WI38 (cell line): ENCODE results near the gene PMPCA.

Experiments
- H3K4me3 ChIP-seq: 2 replicates; pipeline ENCODE4 v1.5.1; 2011; ENCODE audit warnings: low read depth, mild to moderate bottlenecking, control low read depth, low read length
- TF ChIP-seq, protein P1 (sequence below): IDR thresholded peaks from 2 replicates; pipeline ENCODE4 v1.5.1; 2012; ENCODE audit warnings: low read depth, mild to moderate bottlenecking, control low read depth, low read length

Gene PMPCA

DNA sequence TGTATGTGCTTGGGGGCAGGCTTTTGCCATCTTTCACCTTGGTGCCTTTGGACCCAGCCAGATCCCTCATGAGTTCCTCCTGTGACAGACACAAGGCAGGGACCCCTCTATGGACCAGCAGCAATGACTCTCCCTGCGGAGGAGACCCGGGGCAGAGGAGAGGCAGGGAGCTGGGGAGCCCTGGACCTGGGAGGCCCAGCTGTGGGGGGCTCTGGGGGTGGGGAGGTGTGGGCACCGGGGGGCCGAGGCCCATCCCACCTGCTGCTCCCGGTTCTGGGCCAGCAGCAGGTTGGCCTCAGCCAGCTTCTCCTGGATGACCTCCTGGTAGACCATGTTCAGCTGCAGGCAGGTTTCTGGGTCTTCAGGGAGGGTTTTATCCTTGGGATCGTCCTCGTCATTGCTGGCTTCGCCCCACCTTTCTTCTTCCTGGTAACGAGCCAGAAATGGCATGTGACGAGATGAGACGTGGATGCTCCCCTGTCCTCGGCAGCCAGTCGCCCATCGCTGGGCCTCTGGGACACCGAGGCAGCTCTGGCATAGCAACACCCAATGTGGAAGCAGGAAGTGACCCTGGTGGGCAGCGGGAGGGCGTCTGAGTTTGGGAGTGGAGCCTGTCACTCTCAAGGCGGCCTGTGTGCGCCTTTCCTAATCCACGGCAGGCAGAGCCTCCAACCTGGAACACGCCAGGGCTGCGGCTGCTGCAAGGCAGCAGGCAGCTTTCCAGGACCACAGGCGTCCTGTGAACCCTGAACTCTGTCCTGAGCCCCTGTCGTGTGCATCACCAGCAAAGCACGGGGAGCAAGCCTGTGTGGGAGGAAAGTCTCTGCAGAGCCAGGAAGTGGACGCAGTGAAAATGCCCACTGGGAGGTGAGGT lies 14.9 kb upstream of the PMPCA start:
- H3K4me3 ChIP-seq: no peak overlapping the region

DNA sequence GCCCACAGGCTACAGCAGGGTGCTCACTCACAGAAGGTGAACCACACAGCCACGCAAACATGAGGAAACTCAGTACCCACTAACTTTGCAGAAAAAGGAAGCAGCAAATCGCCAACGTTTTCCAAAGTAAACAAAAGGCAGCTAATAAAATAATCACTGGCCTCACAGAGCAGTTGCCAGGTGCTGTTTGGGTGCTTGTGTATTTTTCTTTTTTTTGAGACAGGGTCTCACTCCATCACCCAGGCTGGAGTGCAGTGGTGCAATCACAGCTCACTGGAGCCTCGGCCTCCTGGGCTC lies 14.3 kb upstream of the PMPCA start:
- TF ChIP-seq, protein P1, sequence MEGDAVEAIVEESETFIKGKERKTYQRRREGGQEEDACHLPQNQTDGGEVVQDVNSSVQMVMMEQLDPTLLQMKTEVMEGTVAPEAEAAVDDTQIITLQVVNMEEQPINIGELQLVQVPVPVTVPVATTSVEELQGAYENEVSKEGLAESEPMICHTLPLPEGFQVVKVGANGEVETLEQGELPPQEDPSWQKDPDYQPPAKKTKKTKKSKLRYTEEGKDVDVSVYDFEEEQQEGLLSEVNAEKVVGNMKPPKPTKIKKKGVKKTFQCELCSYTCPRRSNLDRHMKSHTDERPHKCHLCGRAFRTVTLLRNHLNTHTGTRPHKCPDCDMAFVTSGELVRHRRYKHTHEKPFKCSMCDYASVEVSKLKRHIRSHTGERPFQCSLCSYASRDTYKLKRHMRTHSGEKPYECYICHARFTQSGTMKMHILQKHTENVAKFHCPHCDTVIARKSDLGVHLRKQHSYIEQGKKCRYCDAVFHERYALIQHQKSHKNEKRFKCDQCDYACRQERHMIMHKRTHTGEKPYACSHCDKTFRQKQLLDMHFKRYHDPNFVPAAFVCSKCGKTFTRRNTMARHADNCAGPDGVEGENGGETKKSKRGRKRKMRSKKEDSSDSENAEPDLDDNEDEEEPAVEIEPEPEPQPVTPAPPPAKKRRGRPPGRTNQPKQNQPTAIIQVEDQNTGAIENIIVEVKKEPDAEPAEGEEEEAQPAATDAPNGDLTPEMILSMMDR: no peak
- no peak overlapping the region for H3K4me3 ChIP-seq

More for the DNA sequence above, 14.9 kb upstream of the PMPCA start:
- TF ChIP-seq, protein P1: no peak

DNA sequence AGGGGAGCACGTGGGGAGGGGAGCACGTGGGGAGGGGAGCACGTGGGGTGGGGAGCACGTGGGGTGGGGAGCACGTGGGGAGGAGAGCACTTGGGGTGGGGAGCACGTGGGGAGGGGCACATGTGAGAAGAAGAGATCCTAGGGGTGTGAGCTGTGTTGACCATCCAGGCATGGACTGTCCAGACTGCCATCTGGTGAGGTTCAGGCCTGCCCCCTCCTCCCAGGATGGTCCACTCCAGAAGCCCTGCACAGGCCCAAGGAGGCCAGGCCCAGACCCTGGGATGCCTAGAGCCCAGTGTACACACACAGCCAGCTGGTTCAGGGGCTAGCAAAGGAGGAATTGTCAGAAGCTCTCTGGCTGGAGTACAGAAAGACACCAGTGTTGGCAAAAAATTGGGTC lies 12.8 kb upstream of the PMPCA start:
- TF ChIP-seq, protein P1: no peak
- no peak overlapping the region for H3K4me3 ChIP-seq

DNA sequence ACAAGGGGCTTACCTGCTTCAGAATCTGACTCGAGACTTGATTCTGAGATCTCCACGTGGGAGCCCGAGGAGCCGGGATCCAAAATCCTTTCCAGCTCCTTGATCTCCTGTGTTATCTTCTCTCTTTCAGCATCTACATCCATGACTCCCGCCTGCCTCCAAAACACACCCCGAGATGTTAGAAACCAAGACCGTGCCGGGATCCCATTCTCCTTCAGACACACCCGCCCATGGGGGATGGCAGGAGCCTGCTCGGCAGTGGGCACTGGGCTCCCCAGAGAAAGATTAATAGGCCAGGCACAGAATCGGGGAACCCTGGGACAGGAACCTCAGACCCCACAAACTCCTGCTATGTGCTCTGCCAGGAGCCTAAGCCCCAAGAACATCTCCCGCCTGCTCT lies 12.2 kb upstream of the PMPCA start:
- TF ChIP-seq, protein P1: no peak
- no peak overlapping the region; the same call in 1 of the 2 replicates for H3K4me3 ChIP-seq

DNA sequence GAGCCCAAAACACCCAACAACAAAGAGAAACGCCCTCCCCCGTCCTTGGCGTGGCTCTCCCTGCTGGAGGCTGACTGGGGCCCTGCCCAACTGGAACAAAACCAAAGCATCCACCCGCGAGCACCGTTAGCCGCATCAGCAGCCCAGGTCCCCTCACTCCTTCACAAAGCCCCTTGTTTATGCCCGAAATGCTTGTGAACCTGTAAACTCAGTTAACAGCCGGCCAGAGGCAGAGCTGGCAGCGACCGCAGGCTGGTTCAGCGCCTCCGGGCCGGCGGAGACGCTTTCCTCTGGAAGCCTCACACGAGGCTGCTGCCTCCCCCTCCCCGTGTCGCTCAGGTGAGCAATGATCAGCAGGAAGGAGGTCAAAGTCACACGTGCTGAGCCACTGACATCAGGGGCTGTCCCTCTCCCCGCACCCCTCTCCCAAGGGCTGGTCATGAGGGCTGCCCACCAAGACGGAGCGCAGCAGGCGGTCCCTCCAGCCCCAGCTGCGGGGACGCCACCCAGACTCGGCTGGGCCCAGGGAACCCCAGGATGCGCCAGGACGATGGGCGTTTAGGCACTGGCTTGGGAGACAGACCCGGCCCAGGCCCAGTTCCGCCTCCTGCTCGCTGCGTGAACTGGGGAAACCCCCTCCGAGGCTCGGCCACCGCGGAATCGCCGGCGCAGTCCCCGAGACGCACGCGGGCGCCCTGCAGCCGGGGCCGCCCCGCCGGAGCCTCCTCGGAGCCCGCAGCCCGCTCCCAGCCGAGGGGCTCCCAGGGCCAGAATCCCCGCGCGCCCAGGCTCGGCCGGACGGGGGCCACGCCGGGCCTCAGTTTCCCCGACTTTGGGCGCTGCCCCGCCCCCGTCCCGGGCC lies 11.1 kb upstream of the PMPCA start:
- H3K4me3 ChIP-seq: peak overlapping the region; percentile 83
- TF ChIP-seq, protein P1: no peak

DNA sequence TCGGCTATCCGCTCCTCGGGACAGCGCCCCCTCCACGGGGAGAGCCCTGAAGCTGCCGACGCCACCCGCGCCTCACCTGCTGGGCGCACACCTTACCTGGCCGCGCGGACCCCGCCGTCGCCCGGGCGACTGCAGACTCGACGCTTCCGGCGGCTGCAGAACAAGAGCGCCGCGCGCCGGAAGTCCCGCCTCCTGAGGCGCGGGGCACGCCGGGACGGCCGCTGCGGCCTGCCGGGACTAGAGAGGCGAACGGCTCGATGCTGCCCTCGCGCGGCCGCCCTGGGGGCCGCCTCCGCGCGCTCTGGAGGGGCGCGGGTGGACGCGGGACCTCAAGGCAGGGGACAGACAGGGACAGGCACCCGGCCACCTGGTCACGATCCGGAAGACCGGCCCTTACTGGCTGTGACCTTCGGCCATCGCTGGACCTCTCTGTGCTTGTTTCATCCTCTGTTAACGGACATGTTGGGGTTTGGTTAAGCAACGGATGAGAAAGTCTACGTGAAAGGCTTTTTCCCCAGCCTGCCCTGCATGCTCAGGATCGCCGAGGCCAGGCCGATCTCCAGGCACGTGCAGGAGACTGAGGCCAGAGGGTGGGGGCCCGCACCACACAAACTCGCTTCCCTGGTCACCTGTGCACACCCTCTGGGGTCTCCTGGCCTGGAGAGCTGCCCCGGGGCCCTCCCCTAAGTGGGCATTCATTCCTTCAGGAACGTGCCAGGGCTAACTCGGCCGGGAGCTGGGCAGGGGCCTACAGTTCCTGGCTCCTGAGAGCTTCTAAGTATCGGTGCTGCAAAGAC lies 10.2 kb upstream of the PMPCA start, which contains the start of gene SNAPC4:
SNAPC4 (minus strand) TSS at position 133 of the 797 bp plus-strand sequence. CDS start 1,742 bp downstream, outside the sequence.
- peak within 1 kb of the TSS; percentile 83 for H3K4me3 ChIP-seq
- TF ChIP-seq, protein P1: peak; percentile 73
